GM12878 (cell line): ENCODE data around the gene GBA2. TPM values are rescaled to one million over a fixed set of nuclear protein-coding genes. Genes with fewer than 3 reads are reported as not detected.

Experiments
- ATAC-seq: fragments of 200-7000 bp; cut with Tn5 transposase; 3 replicates; pipeline ENCODE4 v1.9.1; 2020; ENCODE audit warnings: mild to moderate bottlenecking, moderate library complexity
- BruUV-seq: library from RNA; stranded (reverse); fragments of 400-500 nt; replicated peaks from 2 replicates; lab custom pipeline; 2021; lab: Mats Ljungman, UMichigan
- CTCF ChIA-PET: fragments of 300-600 bp; sonication (Branson Sonifier 250); formaldehyde crosslinking; extraction: SDS; loops from one replicate; lab custom pipeline; 2021; ENCODE audit warnings: inconsistent platforms; lab: Yijun Ruan, JAX
- POLR2A ChIA-PET: fragments of 350-600 bp; formaldehyde crosslinking; extraction: SDS; loops from one replicate; lab custom pipeline; 2021; ENCODE audit warnings: inconsistent platforms; lab: Charles Lee
- RAD21 ChIA-PET: fragments of 300-600 bp; sonication (Branson Sonifier 250); formaldehyde crosslinking; loops from one replicate; lab custom pipeline; 2023; ENCODE audit warnings: antibody characterized with exemption; ENCODE audit not compliant: unreplicated experiment; lab: Charles Lee
- SMC1A ChIA-PET: fragments of 300-600 bp; sonication (Branson Sonifier 250); formaldehyde crosslinking; loops from one replicate; lab custom pipeline; 2023; ENCODE audit not compliant: unreplicated experiment, uncharacterized antibody; lab: Charles Lee
- DNase-seq: peaks from one replicate; pipeline ENCODE4 v3.0.0-alpha.2; 2011; ENCODE audit warnings: low read depth, low spot score
- FAIRE-seq: peaks from 3 replicates; lab custom pipeline; 2011; peaks lifted over from hg19 to GRCh38; lab: Jason Lieb, UNC
- H2AFZ ChIP-seq: 2 replicates; pipeline ENCODE4 v1.6.0; 2011; ENCODE audit warnings: low read depth, low read length, control low read depth; ENCODE audit not compliant: control insufficient read depth
- H3K27ac ChIP-seq: 2 replicates; pipeline ENCODE4 v1.5.1; 2011; ENCODE audit warnings: control low read depth; ENCODE audit not compliant: control insufficient read depth, insufficient read depth
- H3K27me3 ChIP-seq, 2 experiments: replicated peaks in 1 of 2; 2 replicates each; pipeline versions ENCODE4 v1.6.0 to v1.6.1; 2011; ENCODE audit warnings: low read length in 1 of 2; ENCODE audit not compliant: control insufficient read depth in 2 of 2, insufficient read depth in 2 of 2
- H3K36me3 ChIP-seq, 2 experiments: 2 replicates each; pipeline ENCODE4 v1.5.1; 2011; ENCODE audit warnings: low read length in 1 of 2; ENCODE audit not compliant: control insufficient read depth in 2 of 2, insufficient read depth in 2 of 2
- H3K4me1 ChIP-seq: 2 replicates; pipeline ENCODE4 v1.6.1; 2011; ENCODE audit warnings: mild to moderate bottlenecking, low read length, moderate library complexity, mixed read lengths; ENCODE audit not compliant: control insufficient read depth, insufficient read depth
- H3K4me2 ChIP-seq: 2 replicates; pipeline ENCODE4 v1.6.0; 2011; ENCODE audit warnings: control low read depth; ENCODE audit not compliant: control insufficient read depth, insufficient read depth
- H3K4me3 ChIP-seq: fragments of 200-600 bp; sonication (generic); 2 replicates; pipeline ENCODE4 v1.5.1; 2016
- H3K79me2 ChIP-seq: 2 replicates; pipeline ENCODE4 v1.6.0; 2011; ENCODE audit warnings: low read length; ENCODE audit not compliant: control insufficient read depth, insufficient read depth
- H3K9ac ChIP-seq: 2 replicates; pipeline ENCODE4 v1.8.0; 2011; ENCODE audit warnings: low read length, control low read depth, mixed read lengths; ENCODE audit not compliant: control insufficient read depth, insufficient read depth
- H3K9me3 ChIP-seq: replicated peaks from 3 replicates; pipeline ENCODE4 v1.5.1; 2011; ENCODE audit warnings: mild to moderate bottlenecking, low read length; ENCODE audit not compliant: control insufficient read depth, insufficient read depth
- H4K20me1 ChIP-seq: 2 replicates; pipeline ENCODE4 v1.6.0; 2011; ENCODE audit not compliant: control insufficient read depth, insufficient read depth
- ASH2L ChIP-seq: fragments of 300-600, 200-600 bp; sonication (generic); IDR thresholded peaks from 2 replicates; pipeline ENCODE4 v1.6.1; 2017; ENCODE audit warnings: low read depth, mild to moderate bottlenecking, borderline replicate concordance
- ESRRA ChIP-seq: IDR thresholded peaks from 2 replicates; pipeline ENCODE4 v1.6.1; 2012; ENCODE audit warnings: mild to moderate bottlenecking, low read length, improper control_type of control experiment
- ETV6 ChIP-seq, 2 experiments: fragments of 450-650 bp in 1 of 2; IDR thresholded peaks in 1 of 2; conservative IDR thresholded peaks in 1 of 2; 2 replicates each; pipeline ENCODE4 v1.6.1; 2014; ENCODE audit warnings: antibody characterized with exemption in 1 of 2, borderline replicate concordance in 1 of 2, low read depth in 1 of 2, mild to moderate bottlenecking in 1 of 2, moderate library complexity in 1 of 2
- IKZF1 ChIP-seq: fragments of 450-650 bp; conservative IDR thresholded peaks from 2 replicates; pipeline ENCODE4 v1.6.1; 2017; ENCODE audit warnings: antibody characterized with exemption, mild to moderate bottlenecking
- IKZF2 ChIP-seq, 2 experiments: fragments of 450-650 bp; IDR thresholded peaks; 2 replicates each; pipeline ENCODE4 v1.6.1; 2017; ENCODE audit warnings: mild to moderate bottlenecking in 2 of 2, moderate library complexity in 2 of 2
- IRF4 ChIP-seq: IDR thresholded peaks from 2 replicates; pipeline ENCODE4 v1.6.1; 2011; ENCODE audit warnings: low read depth, low read length
- MEF2B ChIP-seq: fragments of 450-650 bp; IDR thresholded peaks from 2 replicates; pipeline ENCODE4 v1.6.1; 2018; ENCODE audit warnings: mild to moderate bottlenecking, moderate library complexity; ENCODE audit not compliant: partially characterized antibody, poor library complexity, severe bottlenecking
- RAD21 ChIP-seq: IDR thresholded peaks from 2 replicates; pipeline ENCODE4 v1.6.1; 2011; ENCODE audit warnings: mild to moderate bottlenecking, low read depth, low read length, moderate library complexity; ENCODE audit not compliant: insufficient read depth
- SMC3 ChIP-seq: IDR thresholded peaks from 2 replicates; pipeline ENCODE4 v1.6.1; 2011; ENCODE audit warnings: low read length, improper control_type of control experiment, borderline replicate concordance
- TCF12 ChIP-seq: IDR thresholded peaks from 2 replicates; pipeline ENCODE4 v1.6.1; 2011; ENCODE audit warnings: low read depth, mild to moderate bottlenecking, low read length
- ZBED1 ChIP-seq: IDR thresholded peaks from 2 replicates; pipeline ENCODE4 v1.6.1; 2016; ENCODE audit warnings: borderline replicate concordance
- ZNF274 ChIP-seq: IDR thresholded peaks from one replicate; pipeline ENCODE4 v1.8.0; 2011; ENCODE audit not compliant: insufficient read length, insufficient read depth
- ZNF622 ChIP-seq: fragments of 450-650 bp; IDR thresholded peaks from 2 replicates; pipeline ENCODE4 v1.6.1; 2017; ENCODE audit warnings: mild to moderate bottlenecking, inconsistent platforms
- WGBS: methylation state at CpG from one replicate; pipeline ENCODE4 v1.1.6; 2016; ENCODE audit warnings: low lambda C conversion rate; ENCODE audit not compliant: insufficient replicate concordance, insufficient coverage; ENCODE audit errors: missing lambda C conversion rate; 5-methylcytosine and 5-hydroxymethylcytosine counted together
- in situ Hi-C: fragments of 300-500 bp; cut with MboI; formaldehyde crosslinking; loops from 9 replicates; pipeline ENCODE4 v1.14.3; 2018; ENCODE audit warnings: mixed read lengths
- intact Hi-C: fragments of 100-400 bp; cut with micrococcal nuclease; formaldehyde crosslinking; loops from one replicate; pipeline ENCODE4 v1.14.2; 2022; ENCODE audit not compliant: unreplicated experiment
- polyA plus RNA-seq, 11 experiments: library from polyadenylated mRNA; depleted of rRNA in 4 of 11; unstranded in 6 of 11; stranded (reverse) in 5 of 11; fragments of >200 nt; fragmentation: Nextera tagmentation in 4 of 11; fragmentation: Illumina TruSeq in 1 of 11; extraction: Ambion mirVana in 4 of 11; extraction: Trizol in 1 of 11; gene quantifications; 1 replicate in 1 of 11; 2 replicates in 10 of 11; pipeline versions ENCODE4 v1.2.1 to v1.2.3, GENCODE V29; 2011 to 2016; ENCODE audit warnings: inconsistent platforms in 2 of 11, missing spikeins in 2 of 11, low read depth in 1 of 11
- total RNA-seq, 4 experiments: library from RNA; depleted of rRNA in 3 of 4; stranded (reverse); fragments of >200 nt in 3 of 4; fragmentation: Illumina TruSeq in 1 of 4; extraction: Trizol in 1 of 4; gene quantifications; 2 replicates each; pipeline versions ENCODE4 v1.2.1 to v1.2.3, GENCODE V29; 2013 to 2021
- TF ChIP-seq, protein P1 (sequence below): fragments of 450-650 bp; IDR thresholded peaks from 2 replicates; pipeline ENCODE4 v1.6.1; 2016; ENCODE audit warnings: mild to moderate bottlenecking
- TF ChIP-seq, protein P2 (sequence below): fragments of 450-650 bp; IDR thresholded peaks from 2 replicates; pipeline ENCODE4 v1.6.1; 2017; ENCODE audit warnings: mild to moderate bottlenecking, moderate library complexity
- TF ChIP-seq, protein P3 (sequence below): IDR thresholded peaks from 2 replicates; pipeline ENCODE4 v1.6.1; 2011; ENCODE audit warnings: mild to moderate bottlenecking, low read depth, low read length, moderate library complexity; ENCODE audit not compliant: insufficient replicate concordance

The GBA2 gene
- total and polyA plus RNA-seq, 10 of the 15 experiments (the other 5 are each of a cell fraction or from before 2014, with no cell fraction given): 15.3 to 45.1 (median 29.1) TPM

DNA sequence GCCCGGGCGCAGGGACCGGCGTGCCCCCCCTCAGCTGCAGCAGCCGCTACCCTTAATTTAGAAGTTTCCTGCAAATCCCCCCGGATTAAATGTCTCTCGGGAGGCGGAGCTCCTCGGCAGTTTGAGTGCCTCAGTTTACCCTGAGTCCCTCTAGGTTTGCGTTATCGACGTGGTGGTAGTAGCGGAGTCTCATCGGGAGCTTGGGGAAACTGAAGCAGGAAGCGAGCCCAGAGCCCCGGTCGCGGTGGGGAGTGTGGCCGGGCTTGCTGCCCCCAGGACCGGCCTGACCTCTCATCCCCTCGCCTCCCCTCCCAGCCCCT, 58.8 kb downstream of the GBA2 start (continued):
- TF ChIP-seq ASH2L (no peak), ZNF274 (no peak), ZBED1 (no peak), IKZF2 (IDR thresholded peaks at IDR 0.05) (no peak), ESRRA (no peak), ETV6 (conservative IDR thresholded peaks at IDR 0.05 in 1 of 2, IDR thresholded peaks at IDR 0.05 in 1 of 2; ENCODE audit: borderline replicate concordance in 1 of 2, low read depth in 1 of 2) (no peak), SMC3 (no peak), RAD21 (no peak), ZNF622 (no peak)

DNA sequence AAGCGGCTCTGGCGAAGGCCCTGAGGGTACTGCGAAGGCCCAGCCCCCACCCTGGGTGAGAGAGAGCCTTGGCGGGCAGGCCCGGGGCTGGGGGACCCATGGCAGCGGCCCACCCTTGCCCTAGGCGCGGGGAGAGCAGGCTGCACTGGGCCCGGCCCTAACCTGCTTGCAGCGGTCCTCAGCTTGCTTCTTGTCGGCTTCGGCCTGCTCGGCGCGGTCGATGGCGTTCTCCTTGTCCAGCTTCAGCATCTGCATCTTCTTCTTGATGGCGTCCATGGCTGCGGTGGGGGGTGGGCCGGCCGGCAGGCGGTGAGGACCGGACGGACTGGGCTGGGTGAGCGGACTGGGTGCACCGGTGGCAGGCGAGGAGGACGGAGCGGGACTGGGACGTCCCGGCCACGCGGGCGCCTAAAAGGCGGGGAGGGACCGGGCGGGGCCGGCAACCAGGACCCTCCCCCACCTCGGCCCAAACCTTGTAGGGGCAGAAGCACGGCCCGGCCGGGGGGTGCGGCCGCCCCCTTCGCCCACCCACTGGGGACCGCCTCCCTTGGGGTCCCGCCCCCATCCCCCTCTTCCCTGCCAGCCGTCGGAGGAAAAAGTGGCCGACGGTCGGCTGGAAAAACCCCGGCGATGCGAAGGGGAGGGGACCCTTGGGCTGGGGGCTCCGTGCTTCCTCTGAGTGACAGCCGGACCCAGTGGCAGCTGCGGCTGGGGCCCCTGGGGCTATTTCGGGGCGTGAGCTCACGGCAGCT, 59.3 kb downstream of the GBA2 start, which contains the start of gene TPM2:
TPM2 (minus strand) TSS at position 384 of the 752 bp plus-strand sequence; CDS start at position 276, 108 bp downstream.
- peak within 1 kb of the TSS; percentile 79 for H2AFZ ChIP-seq
- peak within 1 kb of the TSS; percentile 53 for H3K9ac ChIP-seq
- FAIRE-seq: no peak
- WGBS: 70% methylated on average over 33 of the region's 61 CpGs
- no peaks in the 10 kb centered on the region; a peak in 1 of 4 replicates for H3K27me3 ChIP-seq
- peak within 1 kb of the TSS; percentile 90 for H3K4me2 ChIP-seq
- H3K9me3 ChIP-seq: no peaks in the 10 kb centered on the region
- H3K4me3 ChIP-seq: peak within 1 kb of the TSS; percentile 87
- DNase-seq: no peak
- H4K20me1 ChIP-seq: no peaks in the 10 kb centered on the region
- H3K27ac ChIP-seq: no peak within 1 kb of the TSS
- POLR2A ChIA-PET: interaction anchor here (0.6 to 2.7 kb wide), 7 partner anchors 18 to 73 kb away, joined by 3 to 13 read pairs (median 4); no protein-coding TSS in a partner anchor
- BruUV-seq: no TSS peak
- peaks cover 3% of the 10 kb centered on the region; the same call in 1 of the 2 replicates for H3K4me1 ChIP-seq
- H3K79me2 ChIP-seq: no peaks in the 10 kb centered on the region; the same call in 1 of the 2 replicates
- RAD21 ChIA-PET: interaction anchor here (1.5 to 2.0 kb wide), 2 partner anchors 25 to 42 kb away, joined by 5 to 7 read pairs; no protein-coding TSS in a partner anchor
- in situ Hi-C loops (no loop called here), intact Hi-C loops (no loop called here)
- SMC1A ChIA-PET: interaction anchor here (1.4 kb wide), 1 partner anchor 38 kb away, joined by 4 read pairs; no protein-coding TSS in a partner anchor
- H3K36me3 ChIP-seq: no peaks in the 10 kb centered on the region
- ATAC-seq: peak; percentile 30
- CTCF ChIA-PET: interaction anchor here (0.9 to 15.2 kb wide), 6 partner anchors 28 to 86 kb away, joined by 3 to 227 read pairs (median 5); partner anchors contain the start of genes ARHGEF39, CCDC107 and RMRP
- TF ChIP-seq, protein P1, sequence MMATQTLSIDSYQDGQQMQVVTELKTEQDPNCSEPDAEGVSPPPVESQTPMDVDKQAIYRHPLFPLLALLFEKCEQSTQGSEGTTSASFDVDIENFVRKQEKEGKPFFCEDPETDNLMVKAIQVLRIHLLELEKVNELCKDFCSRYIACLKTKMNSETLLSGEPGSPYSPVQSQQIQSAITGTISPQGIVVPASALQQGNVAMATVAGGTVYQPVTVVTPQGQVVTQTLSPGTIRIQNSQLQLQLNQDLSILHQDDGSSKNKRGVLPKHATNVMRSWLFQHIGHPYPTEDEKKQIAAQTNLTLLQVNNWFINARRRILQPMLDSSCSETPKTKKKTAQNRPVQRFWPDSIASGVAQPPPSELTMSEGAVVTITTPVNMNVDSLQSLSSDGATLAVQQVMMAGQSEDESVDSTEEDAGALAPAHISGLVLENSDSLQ: peak; percentile 89
- TF ChIP-seq IRF4 (no peak), IKZF1 (peak; percentile 44), MEF2B (peak; percentile 48), TCF12 (peak; percentile 16; the same call in 1 of the 2 replicates)
- TF ChIP-seq, protein P2, sequence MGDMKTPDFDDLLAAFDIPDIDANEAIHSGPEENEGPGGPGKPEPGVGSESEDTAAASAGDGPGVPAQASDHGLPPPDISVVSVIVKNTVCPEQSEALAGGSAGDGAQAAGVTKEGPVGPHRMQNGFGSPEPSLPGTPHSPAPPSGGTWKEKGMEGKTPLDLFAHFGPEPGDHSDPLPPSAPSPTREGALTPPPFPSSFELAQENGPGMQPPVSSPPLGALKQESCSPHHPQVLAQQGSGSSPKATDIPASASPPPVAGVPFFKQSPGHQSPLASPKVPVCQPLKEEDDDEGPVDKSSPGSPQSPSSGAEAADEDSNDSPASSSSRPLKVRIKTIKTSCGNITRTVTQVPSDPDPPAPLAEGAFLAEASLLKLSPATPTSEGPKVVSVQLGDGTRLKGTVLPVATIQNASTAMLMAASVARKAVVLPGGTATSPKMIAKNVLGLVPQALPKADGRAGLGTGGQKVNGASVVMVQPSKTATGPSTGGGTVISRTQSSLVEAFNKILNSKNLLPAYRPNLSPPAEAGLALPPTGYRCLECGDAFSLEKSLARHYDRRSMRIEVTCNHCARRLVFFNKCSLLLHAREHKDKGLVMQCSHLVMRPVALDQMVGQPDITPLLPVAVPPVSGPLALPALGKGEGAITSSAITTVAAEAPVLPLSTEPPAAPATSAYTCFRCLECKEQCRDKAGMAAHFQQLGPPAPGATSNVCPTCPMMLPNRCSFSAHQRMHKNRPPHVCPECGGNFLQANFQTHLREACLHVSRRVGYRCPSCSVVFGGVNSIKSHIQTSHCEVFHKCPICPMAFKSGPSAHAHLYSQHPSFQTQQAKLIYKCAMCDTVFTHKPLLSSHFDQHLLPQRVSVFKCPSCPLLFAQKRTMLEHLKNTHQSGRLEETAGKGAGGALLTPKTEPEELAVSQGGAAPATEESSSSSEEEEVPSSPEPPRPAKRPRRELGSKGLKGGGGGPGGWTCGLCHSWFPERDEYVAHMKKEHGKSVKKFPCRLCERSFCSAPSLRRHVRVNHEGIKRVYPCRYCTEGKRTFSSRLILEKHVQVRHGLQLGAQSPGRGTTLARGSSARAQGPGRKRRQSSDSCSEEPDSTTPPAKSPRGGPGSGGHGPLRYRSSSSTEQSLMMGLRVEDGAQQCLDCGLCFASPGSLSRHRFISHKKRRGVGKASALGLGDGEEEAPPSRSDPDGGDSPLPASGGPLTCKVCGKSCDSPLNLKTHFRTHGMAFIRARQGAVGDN: no peak
- TF ChIP-seq, protein P3, sequence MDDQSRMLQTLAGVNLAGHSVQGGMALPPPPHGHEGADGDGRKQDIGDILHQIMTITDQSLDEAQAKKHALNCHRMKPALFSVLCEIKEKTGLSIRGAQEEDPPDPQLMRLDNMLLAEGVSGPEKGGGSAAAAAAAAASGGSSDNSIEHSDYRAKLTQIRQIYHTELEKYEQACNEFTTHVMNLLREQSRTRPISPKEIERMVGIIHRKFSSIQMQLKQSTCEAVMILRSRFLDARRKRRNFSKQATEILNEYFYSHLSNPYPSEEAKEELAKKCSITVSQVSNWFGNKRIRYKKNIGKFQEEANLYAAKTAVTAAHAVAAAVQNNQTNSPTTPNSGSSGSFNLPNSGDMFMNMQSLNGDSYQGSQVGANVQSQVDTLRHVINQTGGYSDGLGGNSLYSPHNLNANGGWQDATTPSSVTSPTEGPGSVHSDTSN: peak; percentile 68
